Esophagus muscularis mucosa (tissue), 3 donors: ENCODE data around the gene MICAL3.

Experiments
- POLR2A ChIP-seq: fragments of 450-650 bp; IDR thresholded peaks from one replicate; pipeline ENCODE4 v1.6.1; 2017; ENCODE audit warnings: antibody characterized with exemption, moderate library complexity, mild to moderate bottlenecking, low read depth
- TF ChIP-seq, protein P1 (sequence below), 3 experiments: fragments of 200-600 bp in 2 of 3; fragments of 450-650 bp in 1 of 3; sonication (generic) in 2 of 3; IDR thresholded peaks; one replicate each; pipeline ENCODE4 v1.5.1; 2017 to 2019; ENCODE audit warnings: antibody characterized with exemption in 3 of 3, mild to moderate bottlenecking in 2 of 3, moderate library complexity in 1 of 3

DNA sequence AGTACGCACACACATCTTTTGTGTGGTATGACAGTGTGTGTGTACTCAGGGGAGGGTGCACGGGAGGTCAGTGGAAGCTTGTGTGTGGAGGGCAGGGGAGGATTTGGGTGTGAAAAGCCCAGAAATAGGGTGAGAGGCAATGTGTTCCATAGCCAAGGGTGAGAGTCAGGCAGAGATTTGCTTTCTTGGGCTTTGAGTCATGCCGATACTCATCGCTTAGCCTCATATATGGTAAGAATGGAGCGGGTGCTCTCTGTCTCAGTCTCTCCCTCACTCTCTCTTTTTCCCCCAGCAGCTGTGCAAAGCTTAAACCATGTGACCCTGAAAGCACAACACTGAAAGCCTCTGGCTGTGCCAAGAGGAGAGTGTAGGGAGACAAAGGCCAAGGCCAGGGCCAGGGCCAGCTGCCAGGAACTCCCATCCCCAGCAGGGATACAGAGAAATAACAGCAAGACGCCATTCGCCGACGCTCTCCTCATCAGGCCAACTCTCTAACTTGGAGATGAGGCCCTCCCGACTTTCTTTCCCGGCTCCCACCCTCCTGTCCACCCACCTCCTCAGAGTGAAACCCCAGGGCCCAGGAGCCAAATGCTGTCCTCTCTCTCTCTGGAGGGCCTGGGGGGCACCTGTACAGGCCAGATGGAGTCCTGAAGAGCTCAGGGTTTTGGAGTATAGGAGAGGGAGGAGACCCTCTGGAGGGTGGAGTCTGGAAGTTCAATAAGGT lies 20.3 kb upstream of the MICAL3 start:
- TF ChIP-seq POLR2A: no peak
- TF ChIP-seq, protein P1, sequence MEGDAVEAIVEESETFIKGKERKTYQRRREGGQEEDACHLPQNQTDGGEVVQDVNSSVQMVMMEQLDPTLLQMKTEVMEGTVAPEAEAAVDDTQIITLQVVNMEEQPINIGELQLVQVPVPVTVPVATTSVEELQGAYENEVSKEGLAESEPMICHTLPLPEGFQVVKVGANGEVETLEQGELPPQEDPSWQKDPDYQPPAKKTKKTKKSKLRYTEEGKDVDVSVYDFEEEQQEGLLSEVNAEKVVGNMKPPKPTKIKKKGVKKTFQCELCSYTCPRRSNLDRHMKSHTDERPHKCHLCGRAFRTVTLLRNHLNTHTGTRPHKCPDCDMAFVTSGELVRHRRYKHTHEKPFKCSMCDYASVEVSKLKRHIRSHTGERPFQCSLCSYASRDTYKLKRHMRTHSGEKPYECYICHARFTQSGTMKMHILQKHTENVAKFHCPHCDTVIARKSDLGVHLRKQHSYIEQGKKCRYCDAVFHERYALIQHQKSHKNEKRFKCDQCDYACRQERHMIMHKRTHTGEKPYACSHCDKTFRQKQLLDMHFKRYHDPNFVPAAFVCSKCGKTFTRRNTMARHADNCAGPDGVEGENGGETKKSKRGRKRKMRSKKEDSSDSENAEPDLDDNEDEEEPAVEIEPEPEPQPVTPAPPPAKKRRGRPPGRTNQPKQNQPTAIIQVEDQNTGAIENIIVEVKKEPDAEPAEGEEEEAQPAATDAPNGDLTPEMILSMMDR (IDR thresholded peaks at IDR 0.05): no peak
